Femur (tissue), 1 donor: ENCODE data around the gene FNDC3B.
"Not testable (repeated sequence)": the region's sequence is repeated elsewhere in the genome, so short reads cannot be mapped to it uniquely, and the experiment has no call there.

Experiments
- DNase-seq: peaks from one replicate; pipeline ENCODE4 v3.0.0-alpha.2; 2017

The FNDC3B gene

DNA sequence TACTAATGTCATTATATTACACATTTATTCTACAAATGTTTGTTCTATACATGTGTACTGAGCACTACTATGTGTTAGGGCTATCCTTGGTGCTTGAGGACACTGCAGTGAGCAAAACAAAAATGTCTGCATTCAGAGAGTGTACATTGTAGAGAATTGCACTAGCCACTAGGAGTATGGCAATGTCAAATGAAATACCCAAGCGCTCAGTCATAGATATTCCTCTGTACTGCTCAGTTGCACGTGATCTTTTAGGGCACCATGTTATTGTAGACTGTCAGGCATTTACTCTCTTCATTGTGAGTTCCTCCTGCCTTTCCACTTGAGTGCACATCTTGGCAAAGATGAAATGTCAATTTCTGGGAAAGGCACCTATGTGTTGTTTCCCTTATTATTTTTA is 36.8 kb downstream of the FNDC3B start:
- DNase-seq = no peak

DNA sequence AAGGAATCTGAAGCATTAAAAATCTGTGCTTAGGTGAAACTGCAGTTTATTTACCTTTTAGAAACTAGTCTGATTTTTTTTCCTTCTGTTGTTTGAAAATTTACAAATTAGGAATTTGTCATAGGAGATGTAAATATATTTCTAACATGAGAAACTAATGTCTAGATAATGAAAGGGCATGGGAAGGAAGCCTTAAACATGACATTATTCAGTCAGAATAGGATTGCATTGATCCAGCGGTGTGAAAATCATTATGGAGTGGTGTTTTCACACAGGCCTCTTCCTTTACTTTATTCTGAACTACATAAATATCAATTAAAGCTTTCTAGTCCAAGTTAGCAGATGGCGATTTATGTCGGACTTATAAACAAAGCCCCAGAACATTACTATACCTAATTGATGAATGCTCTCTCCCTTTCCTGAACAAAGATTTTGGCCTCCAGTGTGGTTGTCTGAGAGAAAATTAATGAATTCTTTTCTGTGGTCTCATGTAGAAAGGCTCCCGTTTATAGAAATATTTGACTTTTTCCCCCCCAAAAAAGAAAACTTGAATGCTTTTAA is 37.9 kb downstream of the FNDC3B start:
- DNase-seq = no peak

DNA sequence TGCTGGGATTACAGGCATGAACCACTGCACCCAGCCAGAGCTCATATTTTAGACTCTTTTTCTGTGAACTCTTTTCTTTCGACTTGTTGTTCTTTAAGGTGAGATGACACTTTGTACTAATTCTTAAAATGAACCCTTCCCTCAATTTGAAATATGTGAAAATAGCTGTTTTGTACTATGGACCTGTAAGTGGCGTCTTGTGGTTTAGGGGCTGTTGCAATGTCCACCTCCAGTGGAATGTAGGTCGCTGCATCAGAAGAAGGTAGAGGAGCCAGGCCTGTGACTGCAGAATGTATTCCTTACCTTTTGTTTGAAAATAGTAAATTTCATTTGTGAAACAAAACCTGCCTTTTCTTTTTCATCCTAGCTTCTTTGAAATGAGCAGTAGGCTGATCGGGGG is 38.9 kb downstream of the FNDC3B start:
- no peak for DNase-seq

DNA sequence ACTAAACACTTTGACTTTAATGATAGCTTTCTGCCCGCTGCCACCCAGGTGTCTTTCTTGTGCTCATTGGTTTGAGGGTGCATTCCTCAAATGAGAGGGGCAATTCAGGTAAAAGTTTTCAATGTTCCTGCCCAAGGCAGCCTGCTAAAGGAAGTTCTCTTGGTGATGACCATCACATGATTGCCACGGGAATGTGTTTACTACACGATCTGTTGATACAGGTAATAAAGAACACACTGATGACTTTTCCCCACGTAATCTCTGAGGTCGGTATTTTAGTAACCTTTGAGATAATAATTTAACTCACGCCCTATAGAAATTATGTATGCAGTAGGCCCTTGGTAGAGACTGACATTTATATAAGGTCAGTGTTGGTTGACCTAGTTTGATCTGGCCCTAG is 39.3 kb downstream of the FNDC3B start:
- DNase-seq = no peak

DNA sequence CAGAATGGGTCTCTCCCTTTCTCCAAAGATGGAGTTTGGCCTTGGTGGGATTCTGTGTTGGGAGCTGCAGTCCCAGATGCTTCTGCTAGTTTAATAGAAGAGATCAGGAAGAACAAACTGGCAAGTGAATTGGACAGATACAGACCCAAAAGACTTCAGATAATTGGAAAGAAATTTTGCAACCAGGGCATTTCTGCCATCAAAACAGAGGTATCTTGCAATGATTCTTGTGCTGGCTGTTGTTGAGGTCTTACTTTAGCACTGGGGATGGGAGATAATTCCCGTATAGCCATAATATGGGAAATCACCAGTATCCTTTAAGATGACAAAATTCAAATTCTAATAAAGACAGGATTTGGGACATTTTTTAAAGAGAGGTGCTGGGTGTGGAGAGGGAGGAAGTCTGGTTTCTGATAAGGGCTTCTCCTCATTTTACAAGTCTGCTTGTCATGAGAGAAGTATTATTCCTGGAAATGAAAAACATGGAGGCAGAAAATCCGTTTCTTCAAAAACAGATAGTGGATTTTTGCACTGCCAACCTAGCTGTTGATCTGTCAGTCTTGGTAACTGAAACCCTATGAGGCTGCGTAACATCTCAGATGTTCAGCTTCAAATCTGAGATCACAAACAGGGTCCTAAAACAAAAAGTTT is 40.1 kb downstream of the FNDC3B start:
- no peak for DNase-seq

DNA sequence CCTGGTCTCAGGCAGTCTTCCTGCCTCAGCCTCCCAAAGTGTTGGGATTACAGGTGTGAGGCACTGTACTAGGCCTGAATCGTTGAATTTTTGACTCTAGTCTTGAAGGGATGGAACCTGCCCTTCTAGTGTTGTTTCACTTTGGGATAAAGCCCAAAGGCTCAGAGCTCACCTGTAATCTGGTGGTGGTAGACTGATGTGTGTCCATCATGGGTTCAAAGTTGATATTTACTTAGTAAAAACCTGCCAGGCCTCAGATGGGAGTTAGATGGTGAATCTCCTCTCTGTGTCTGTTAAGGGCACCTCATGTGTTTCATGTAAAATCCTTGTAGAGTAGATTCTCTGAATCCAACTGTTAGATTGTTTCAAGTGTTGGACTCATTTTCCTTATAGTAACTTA is 41.1 kb downstream of the FNDC3B start:
- no peak for DNase-seq

DNA sequence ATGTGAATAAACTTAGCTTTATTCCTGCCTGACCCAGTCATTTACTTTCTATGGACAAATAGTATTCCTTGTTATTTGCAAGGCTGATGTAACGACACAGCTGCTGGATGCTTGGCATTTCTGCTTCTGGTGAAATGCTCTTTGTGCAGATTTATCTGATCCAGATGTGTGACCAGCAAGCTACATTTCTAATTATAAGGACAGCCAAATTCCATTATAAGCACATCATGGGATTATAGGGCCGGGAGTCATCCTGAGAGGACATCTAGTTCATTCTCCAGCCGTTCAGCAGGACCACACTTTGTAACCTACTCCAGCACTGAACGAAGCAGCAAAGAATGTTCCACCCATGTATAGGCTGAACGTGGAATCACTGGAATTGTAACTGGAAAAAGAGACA is 42.9 kb downstream of the FNDC3B start:
- DNase-seq = peak; percentile 85

DNA sequence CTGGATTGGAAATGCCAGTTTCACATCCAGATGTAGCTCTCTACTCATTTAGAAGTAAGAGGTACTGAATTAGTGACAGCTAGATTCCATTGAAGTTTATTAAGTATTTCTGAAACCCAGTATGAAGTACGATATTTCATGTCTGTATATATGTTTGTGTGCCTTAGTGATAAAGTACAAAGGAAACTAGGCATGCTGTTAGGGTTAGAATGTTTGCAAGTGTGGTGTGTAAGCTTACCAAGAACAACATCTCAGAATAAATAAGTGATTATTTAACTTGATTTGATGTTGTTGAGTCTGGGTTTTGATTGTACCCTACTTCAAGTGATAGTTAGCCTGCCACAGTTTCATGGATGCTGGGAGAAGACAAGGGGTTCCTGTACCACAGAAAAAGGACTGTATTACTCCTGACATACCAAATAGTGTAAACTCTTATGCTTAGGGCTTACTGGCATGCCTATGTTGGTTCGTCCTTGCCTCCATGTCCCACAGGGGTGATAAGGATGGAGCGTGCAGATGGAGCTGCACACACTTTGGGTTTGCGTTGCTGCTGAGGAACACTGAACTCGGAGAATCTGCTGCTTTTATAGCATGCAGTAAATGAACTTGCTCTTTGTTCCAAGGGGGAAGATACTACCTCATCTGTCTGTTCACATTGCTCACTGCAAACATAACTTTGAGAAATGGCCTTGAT is 43.6 kb downstream of the FNDC3B start:
- DNase-seq = no peak

DNA sequence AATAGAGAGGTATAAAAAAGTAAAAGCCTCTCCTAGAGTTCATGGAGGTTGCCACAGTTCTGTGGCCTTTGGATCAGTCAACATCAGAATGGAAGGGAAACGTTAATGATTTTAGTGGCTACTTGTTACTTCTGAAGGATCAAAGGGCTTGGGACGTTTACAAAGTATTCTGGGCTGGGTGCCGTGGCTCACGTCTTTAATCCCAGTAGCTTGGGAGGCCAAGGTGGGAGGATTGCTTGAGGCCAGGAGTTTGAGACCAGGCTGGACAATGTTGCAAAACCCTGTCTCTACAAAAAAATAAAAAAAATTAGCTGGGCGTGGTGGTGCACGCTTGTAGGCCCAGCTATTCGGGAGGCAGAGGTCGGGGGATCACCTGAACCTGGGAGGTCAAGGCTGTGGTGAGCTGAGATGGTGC is 44.6 kb downstream of the FNDC3B start:
- DNase-seq = no peak

DNA sequence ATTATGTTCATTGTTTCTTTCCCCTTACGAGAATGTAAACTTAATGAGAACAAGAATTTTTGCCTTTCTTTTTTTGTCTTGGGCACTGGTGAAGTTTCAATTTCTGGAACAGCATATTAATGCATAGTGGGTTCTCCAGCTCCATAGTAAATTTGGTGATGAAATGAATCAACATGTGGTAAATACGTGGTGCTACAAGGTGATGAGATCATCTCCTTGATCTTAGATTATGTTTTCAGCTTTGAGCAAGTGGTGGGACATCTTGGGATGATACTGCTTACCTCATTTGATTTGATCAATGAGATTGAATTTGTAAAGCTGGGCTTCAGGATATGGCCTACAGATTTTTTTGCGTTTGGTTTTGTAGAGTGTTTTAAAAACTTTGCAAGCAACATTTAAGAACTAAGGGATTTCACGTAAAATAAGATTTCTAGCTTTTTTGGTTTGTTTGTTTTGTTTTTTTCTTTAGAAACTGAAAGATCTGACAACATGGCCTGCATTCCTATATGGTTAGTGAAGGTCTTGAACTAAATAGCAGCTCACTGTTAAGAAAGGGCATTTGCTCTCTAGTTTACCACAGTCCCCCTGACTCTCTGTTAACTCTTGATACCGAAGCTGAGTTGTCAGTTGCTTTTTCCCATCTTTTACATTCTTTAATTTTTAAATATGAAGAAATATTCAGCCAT is 45.6 kb downstream of the FNDC3B start:
- DNase-seq = no peak

DNA sequence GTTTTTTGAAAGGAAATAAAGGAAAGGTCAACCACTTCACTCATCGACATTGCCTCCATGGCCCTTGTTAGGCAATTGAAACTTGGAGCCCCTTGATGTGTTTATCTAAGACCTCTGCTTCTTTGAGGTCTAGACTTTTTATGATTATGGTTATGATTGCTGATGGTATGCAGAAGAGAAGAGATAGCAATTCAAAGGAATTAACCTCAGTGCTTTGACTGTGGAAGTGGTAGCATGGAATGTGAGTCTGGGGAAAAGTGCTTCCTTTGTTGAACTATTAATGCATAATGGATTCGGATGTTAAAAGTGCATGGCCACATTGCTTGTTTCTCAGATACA is 46.1 kb downstream of the FNDC3B start:
- no peak for DNase-seq

DNA sequence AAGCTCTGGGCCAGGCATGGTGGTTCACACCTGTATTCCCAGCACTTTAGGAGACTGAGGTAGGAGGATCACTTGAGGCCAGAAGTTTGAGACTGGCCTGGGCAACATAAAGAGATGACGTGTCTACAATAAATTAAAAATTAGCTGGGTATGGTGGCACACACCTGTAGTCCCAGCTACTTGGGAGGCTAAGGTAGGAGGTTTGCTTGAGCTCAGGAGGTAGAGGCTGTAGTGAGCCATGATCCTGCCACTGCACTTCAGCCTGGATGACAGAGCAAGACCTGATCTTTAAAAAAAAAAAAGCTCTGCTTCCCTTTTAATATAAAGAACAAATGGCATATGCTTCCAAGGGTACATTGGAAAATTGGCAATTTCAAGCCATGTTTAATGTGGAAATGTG is 46.7 kb downstream of the FNDC3B start:
- DNase-seq = no peak

DNA sequence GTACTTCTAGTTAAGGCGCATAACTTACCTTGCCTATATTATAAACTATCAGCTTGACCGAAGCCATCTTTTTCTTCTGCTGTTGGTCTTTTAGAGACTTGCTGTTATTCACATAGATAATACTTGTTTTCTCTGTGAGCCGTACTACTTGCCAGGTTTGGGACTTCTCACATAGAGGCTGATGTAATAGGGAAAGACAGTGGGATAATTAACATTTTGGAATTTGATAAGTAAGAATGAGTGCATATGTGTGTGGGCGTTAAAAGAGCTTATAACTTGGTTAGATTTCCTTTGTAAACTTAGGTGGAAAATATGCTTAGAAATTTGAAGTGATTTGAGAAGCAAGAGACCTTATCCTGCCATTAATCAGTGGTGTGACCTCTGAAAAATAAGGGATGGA is 47.8 kb downstream of the FNDC3B start:
- DNase-seq = no peak

DNA sequence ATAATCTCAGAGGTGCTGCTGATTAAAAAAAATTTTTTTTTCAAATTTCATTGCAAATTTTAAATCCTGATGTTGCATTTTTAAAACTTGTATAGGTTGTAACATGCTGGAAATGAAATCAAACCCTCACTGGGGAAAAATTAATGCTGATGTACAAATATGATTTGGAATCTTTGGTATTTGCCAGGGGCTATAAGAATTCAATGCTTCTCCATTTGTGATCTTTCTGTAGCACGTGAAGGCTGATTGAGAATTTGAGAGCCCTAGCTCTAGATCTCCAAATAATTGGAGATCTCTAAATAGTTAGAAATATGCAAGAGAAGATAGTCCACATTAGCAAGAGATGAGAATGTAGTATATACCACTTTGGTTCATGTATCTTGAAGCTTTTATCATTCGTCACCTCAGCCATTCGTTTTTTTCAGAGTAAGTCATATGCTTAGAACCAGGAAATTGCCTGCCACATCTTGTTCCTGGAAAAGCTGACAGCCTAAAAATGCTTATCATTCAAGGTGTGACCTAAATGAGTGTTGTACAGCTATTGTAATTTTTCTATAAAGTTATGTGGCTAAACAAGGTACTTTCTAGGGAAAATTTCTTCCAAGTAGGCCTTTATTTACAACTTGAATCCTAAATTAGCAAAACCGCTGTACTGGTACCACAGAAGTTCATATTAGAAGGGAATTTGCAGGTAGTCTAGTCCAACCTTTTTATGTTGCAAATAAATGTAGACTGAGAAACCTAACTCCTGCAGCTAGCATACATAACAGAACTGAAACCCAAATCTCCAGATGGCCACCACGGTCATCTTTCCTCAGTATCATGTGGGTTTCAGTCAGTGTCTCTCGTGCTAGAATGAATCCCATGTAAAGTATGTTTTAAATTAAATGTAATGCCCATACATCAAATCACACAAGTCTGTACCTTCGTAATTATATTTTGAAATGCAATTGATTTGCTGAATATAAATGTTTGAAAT is 48.5 kb downstream of the FNDC3B start:
- no peak for DNase-seq

DNA sequence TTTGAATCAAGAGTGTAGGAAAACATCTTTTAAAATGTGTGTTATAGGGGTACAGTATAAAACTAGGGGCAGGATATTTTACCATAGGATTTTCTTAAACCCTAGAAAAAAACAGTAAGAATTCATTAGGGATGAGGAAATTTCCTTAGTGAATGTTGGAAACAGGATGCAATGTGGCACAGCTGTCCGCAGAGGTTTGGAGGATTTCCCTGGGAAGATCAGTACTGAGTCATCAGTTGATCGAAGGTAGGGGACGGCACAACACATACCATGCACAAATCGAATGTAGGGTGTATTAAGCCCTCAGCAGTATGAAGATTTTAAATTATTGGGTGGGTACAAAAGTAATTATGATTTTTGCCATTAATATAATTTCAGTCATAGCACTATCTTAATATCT is 49.9 kb downstream of the FNDC3B start:
- no peak for DNase-seq

DNA sequence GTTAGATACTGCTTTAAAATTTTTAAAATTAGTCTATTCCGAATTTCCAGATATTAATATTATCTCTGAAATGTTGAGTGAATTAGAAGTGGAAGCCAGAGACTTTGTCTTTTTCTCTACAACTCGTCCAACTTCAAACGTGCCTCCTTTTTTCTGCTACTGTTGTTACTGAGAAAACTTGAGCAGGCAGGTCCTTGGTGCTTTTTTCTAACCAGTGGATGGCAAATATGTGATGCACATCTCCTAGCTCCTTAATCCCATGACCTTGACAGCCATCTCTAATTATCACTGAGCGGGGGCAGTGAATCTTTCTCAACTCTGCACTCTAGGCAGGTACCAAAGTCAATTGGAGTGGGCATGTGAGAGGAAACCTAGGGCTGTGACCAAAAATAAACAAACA is 50.7 kb downstream of the FNDC3B start:
- DNase-seq = no peak

DNA sequence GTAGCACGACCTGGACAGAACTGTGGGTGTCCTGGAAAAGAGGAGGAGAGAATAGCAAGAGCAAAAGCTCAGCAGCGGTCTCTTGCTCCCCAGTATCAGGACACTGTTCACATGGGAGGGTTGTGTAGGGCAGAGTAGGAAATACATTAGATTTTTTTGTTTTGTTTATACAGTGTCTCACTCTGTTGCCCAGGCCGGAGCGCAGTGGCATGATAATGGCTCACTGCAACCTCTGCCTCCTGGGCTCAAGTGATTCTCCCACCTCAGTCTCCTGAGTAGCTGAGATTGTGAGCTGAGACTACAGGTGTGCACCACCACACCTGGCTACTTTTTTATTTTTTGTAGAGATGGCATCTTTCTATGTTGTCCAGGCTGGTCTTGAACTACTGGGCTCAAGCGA is 53.3 kb downstream of the FNDC3B start:
- DNase-seq = no peak

DNA sequence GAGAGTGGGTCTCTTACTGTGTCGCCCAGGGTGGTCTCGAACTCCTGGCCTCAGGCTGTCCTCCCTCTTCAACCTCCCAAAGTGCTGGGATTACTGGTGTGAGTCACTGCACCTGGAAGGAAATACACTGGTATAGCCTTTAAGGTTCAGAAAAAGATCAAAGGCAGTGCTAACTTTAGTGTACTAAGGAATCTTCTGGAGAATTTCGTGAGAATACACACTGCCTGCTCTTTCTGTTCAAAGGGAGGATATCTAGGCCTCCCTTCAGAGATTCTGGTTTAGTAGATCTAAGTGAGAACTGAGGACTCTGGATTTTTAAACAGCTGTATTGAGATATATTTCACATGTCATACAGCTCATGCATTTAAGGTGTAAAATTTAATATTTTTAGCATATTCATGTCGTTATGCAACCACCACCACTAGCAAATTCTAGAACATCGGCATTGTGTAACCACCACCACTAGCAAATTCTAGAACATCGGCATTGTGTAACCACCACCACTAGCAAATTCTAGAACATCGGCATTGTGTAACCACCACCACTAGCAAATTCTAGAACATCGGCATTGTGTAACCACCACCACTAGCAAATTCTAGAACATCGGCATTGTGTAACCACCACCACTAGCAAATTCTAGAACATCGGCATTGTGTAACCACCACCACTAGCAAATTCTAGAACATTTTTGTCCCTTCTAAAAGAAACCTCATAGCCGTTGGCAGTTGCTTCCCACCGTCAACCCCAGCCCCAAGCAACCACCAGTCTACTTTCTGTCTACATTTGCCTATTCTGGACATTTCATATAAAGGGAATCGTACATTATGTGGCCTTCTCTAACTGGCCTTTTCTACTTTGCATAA is 54.4 kb downstream of the FNDC3B start:
- not testable (repeated sequence) for DNase-seq

DNA sequence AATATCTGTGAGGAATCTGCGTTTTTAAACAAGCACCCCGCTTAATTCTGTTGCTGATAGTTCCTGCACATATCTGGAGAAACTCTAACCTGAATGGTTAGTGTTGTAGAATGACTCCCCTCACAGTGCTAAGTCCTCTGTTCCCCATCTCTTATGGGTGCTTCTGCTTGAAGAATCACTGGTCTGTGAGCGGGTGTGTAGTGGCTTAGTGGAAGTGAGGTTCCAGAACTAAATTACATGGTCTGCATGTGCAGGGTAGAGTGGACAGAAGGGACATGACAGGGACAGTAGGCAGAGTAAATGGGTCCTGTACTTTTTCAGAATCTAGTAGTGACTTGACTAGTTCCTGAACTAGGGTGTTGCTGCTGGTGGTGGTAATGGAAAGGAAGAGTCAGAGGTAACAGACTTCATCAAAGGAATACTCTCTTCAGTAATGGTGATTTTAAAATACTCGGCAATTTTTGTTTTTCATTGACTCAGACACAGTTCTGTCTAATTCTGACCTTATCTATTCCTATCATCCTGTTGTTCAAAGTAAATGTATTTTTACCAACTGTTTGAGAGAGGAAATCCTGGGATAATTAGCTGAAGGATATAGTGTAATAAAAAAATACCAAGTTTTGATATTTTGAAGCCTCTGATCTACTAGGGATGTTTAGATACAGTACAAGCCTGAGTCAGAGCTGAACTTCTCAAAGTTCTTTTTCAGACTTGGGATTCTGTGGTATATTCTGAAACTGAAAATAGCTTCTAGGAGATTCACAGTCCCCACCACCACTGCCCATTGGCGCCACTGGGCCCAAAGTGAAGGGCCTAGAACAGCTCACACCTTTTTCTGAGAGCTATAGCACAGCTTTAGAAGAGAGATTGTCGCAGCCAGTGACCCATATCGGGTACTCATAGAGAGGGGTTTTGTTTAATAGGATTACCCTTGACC is 55.5 kb downstream of the FNDC3B start:
- no peak for DNase-seq

DNA sequence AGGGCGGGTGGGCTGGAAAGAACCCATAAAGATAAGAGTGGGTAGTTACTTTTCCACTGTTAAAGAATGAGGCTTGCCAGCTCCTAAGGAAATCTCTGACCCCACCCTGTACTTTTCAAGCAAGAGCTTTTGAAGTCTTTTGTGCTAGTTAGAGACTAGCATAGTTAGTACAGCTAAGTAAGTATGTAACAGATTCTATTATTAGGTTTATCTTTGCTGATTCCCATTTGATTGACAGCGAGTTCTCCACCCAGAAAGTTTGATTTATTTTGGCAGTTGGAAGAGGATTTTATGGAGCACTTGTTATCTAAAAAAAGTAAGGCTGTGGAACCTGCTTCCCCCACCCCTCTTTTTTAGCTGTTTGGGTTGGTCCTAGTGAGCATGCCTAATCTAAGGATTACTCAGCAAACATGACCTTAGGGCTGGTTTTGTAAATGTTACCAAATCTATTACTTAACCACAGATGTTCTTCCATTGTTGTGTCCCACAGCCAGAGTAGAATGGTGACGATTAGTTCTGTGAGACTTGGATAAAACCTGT is 57.6 kb downstream of the FNDC3B start:
- no peak for DNase-seq
